Stimulated activated CD4-positive, alpha-beta T cell treated with anti-CD3 and anti-CD28 coated beads, TNF-alpha, amount 100 ng/mL, for 24 hours (primary cell): Measurements from ENCODE around the gene GREB1.

Source experiments
- DNase-seq, 3 experiments: peaks; one replicate each; pipeline ENCODE4 v3.0.0-alpha.2; 2020; ENCODE audit warnings: low read depth in 3 of 3

Gene GREB1

GRCh38 chr2:11508279-11508678 lies 25.6 kb upstream of the GREB1 start:
- no peak for DNase-seq

- DNase-seq = no peak
These were observed 24.0 kb upstream of the GREB1 start for GRCh38 chr2:11509657-11510360.

GRCh38 chr2:11512431-11512830 lies 21.4 kb upstream of the GREB1 start:
- no peak for DNase-seq

- no peak for DNase-seq
These were observed 20.5 kb upstream of the GREB1 start for GRCh38 chr2:11513319-11513718.

- no peak for DNase-seq
These were observed 19.6 kb upstream of the GREB1 start for GRCh38 chr2:11514081-11514730.

GRCh38 chr2:11514904-11515303 lies 18.9 kb upstream of the GREB1 start:
- no peak for DNase-seq

GRCh38 chr2:11515490-11515981 lies 18.3 kb upstream of the GREB1 start:
- no peak for DNase-seq

GRCh38 chr2:11516984-11517648 lies 16.7 kb upstream of the GREB1 start:
- no peak for DNase-seq

GRCh38 chr2:11517906-11518305 lies 15.9 kb upstream of the GREB1 start:
- no peak for DNase-seq

- no peak for DNase-seq
These were observed 13.7 kb upstream of the GREB1 start for GRCh38 chr2:11520092-11520693.

GRCh38 chr2:11521775-11522174 lies 12.1 kb upstream of the GREB1 start:
- no peak for DNase-seq

GRCh38 chr2:11524470-11524869 lies 9.4 kb upstream of the GREB1 start:
- DNase-seq = no peak

- no peak for DNase-seq
These were observed 8.1 kb upstream of the GREB1 start for GRCh38 chr2:11525762-11526161.

- no peak for DNase-seq
These were observed 6.8 kb upstream of the GREB1 start for GRCh38 chr2:11527001-11527400.

- no peak for DNase-seq
These were observed 5.6 kb upstream of the GREB1 start for GRCh38 chr2:11528228-11528627.

- no peak for DNase-seq
These were observed 2.9 kb upstream of the GREB1 start for GRCh38 chr2:11530864-11531465.

GRCh38 chr2:11532416-11533055 lies 1.3 kb upstream of the GREB1 start:
- DNase-seq = no peak

GRCh38 chr2:11534071-11534745 lies 363 bp downstream of the GREB1 start:
- DNase-seq = no peak

- DNase-seq = no peak
These were observed 1.1 kb downstream of the GREB1 start for GRCh38 chr2:11534746-11535484.

GRCh38 chr2:11535899-11536344 lies 2.1 kb downstream of the GREB1 start:
- DNase-seq = no peak
